Fibroblast of lung (primary cell): ENCODE measurements around the gene LPAR6. TPM values are rescaled to one million over a fixed set of nuclear protein-coding genes. Genes with fewer than 3 reads are reported as not detected.

Experiments
- DNase-seq, 2 donors: peaks; one replicate each; pipeline versions ENCODE4 v3.0.0 to v3.0.0-alpha.2; 2010; ENCODE audit warnings: low read depth in 2 of 2
- H2AFZ ChIP-seq: 2 replicates; pipeline ENCODE4 v1.5.1; 2012; ENCODE audit warnings: low read length, control low read depth, inconsistent platforms
- H3K27ac ChIP-seq: 2 replicates; pipeline ENCODE4 v1.5.1; 2011; ENCODE audit warnings: low read length, control low read depth; ENCODE audit not compliant: insufficient read depth
- H3K27me3 ChIP-seq: 2 replicates; pipeline ENCODE4 v1.5.1; 2011; ENCODE audit warnings: mild to moderate bottlenecking, low read length; ENCODE audit not compliant: control insufficient read depth, insufficient read depth
- H3K36me3 ChIP-seq: 2 replicates; pipeline ENCODE4 v1.5.1; 2011; ENCODE audit warnings: low read length; ENCODE audit not compliant: control insufficient read depth, insufficient read depth
- H3K4me1 ChIP-seq: 2 replicates; pipeline ENCODE4 v1.5.1; 2011; ENCODE audit warnings: low read length; ENCODE audit not compliant: control insufficient read depth, insufficient read depth; ENCODE audit errors: extremely low read depth
- H3K4me2 ChIP-seq: 2 replicates; pipeline ENCODE4 v1.5.1; 2011; ENCODE audit warnings: low read length, control low read depth; ENCODE audit not compliant: insufficient read depth; ENCODE audit errors: extremely low read depth
- H3K4me3 ChIP-seq, 4 experiments: fragments of 200-600 bp in 1 of 4; sonication (generic) in 1 of 4; replicated peaks in 1 of 4; 2 replicates each; pipeline ENCODE4 v1.5.1; 2011 to 2016; ENCODE audit warnings: low read length in 4 of 4, low read depth in 3 of 4, mild to moderate bottlenecking in 3 of 4, control low read depth in 2 of 4, inconsistent platforms in 1 of 4, mixed read lengths in 1 of 4; ENCODE audit not compliant: insufficient read depth in 1 of 4; ENCODE audit errors: control extremely low read depth in 1 of 4
- H3K79me2 ChIP-seq: 2 replicates; pipeline ENCODE4 v1.5.1; 2012; ENCODE audit warnings: mild to moderate bottlenecking, low read length, inconsistent platforms; ENCODE audit not compliant: control insufficient read depth, insufficient read depth
- H3K9ac ChIP-seq: 2 replicates; pipeline ENCODE4 v1.5.1; 2011; ENCODE audit warnings: mild to moderate bottlenecking, low read length, control low read depth; ENCODE audit not compliant: insufficient read depth
- H3K9me3 ChIP-seq: 2 replicates; pipeline ENCODE4 v1.5.1; 2012; ENCODE audit warnings: low read depth, low read length; ENCODE audit not compliant: control insufficient read depth, insufficient read depth
- H4K20me1 ChIP-seq: 2 replicates; pipeline ENCODE4 v1.5.1; 2011; ENCODE audit warnings: low read length; ENCODE audit not compliant: control insufficient read depth, insufficient read depth; ENCODE audit errors: extremely low read depth
- EZH2 ChIP-seq: IDR thresholded peaks from 2 replicates; pipeline ENCODE4 v1.5.1; 2012; ENCODE audit warnings: low read length, control low read depth, mild to moderate bottlenecking; ENCODE audit errors: missing control alignments
- polyA plus RNA-seq, 2 donors: library from polyadenylated mRNA; depleted of rRNA in 1 of 2; stranded (reverse) in 1 of 2; unstranded in 1 of 2; fragments of >200 nt; gene quantifications; 2 replicates each; pipeline ENCODE4 v1.2.1, GENCODE V29; 2011 to 2012; ENCODE audit warnings: missing spikeins in 1 of 2
- total RNA-seq: library from RNA; depleted of rRNA; stranded (reverse); fragments of >200 nt; gene quantifications from 2 replicates; pipeline ENCODE4 v1.2.1, GENCODE V29; 2014
- TF ChIP-seq, protein P1 (sequence below), 2 donors: IDR thresholded peaks in 1 of 2; conservative IDR thresholded peaks in 1 of 2; 1 replicate in 1 of 2; 2 replicates in 1 of 2; pipeline ENCODE4 v1.5.1; 2011 to 2012; ENCODE audit warnings: low read length in 2 of 2, control low read depth in 1 of 2, inconsistent platforms in 1 of 2, low read depth in 1 of 2, mild to moderate bottlenecking in 1 of 2

The LPAR6 gene
- total and polyA plus RNA-seq, 2 donors (not counting 1 experiment from before 2014, with no cell fraction given): 6.8 to 7.6 TPM

DNA sequence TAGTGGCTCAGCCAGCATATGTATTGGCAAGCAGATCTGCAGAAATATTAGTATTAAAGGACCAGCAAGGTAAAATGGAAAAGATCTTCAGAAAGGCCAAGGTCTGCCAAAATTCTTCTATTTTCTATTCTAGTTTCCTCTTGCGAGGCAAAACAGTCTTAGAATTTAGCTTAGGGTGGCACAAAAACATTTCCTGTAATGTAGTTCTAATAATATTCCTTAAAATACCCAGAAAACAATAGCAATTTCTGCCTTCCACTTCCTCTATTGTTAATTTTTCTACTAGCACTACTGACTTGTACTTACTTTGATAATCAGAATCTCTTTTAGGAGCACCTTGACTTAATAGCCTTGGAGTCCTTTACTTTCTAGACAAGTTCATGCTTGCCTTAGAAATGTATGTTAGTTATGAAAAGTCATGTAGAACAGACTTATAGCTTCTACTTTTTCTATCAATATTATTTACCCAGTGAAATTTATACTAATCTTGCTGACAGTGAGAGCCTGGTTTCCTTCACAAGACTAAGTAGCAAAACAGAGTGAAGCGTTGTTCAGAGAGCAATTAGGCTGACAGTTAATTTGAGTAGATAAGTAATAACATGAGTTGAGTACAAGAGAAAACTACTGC is 23.9 kb upstream of the LPAR6 start:
- Histone ChIP-seq H3K9me3 (no peaks in the 10 kb centered on the region), H3K79me2 (no peaks in the 10 kb centered on the region), H3K4me1 (no peaks in the 10 kb centered on the region), H3K4me2 (no peak overlapping the region), H3K36me3 (no peaks in the 10 kb centered on the region), H3K9ac (no peak overlapping the region), H3K27ac (no peak overlapping the region), H3K4me3 (no peak overlapping the region), H3K27me3 (no peaks in the 10 kb centered on the region), H2AFZ (no peak overlapping the region), H4K20me1 (no peaks in the 10 kb centered on the region)
- TF ChIP-seq, protein P1, sequence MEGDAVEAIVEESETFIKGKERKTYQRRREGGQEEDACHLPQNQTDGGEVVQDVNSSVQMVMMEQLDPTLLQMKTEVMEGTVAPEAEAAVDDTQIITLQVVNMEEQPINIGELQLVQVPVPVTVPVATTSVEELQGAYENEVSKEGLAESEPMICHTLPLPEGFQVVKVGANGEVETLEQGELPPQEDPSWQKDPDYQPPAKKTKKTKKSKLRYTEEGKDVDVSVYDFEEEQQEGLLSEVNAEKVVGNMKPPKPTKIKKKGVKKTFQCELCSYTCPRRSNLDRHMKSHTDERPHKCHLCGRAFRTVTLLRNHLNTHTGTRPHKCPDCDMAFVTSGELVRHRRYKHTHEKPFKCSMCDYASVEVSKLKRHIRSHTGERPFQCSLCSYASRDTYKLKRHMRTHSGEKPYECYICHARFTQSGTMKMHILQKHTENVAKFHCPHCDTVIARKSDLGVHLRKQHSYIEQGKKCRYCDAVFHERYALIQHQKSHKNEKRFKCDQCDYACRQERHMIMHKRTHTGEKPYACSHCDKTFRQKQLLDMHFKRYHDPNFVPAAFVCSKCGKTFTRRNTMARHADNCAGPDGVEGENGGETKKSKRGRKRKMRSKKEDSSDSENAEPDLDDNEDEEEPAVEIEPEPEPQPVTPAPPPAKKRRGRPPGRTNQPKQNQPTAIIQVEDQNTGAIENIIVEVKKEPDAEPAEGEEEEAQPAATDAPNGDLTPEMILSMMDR (conservative IDR thresholded peaks at IDR 0.05 in 1 of 2, IDR thresholded peaks at IDR 0.05 in 1 of 2; ENCODE audit: low read depth in 1 of 2, low read length in 2 of 2): no peak
- TF ChIP-seq EZH2: no peak
- no peak for DNase-seq

DNA sequence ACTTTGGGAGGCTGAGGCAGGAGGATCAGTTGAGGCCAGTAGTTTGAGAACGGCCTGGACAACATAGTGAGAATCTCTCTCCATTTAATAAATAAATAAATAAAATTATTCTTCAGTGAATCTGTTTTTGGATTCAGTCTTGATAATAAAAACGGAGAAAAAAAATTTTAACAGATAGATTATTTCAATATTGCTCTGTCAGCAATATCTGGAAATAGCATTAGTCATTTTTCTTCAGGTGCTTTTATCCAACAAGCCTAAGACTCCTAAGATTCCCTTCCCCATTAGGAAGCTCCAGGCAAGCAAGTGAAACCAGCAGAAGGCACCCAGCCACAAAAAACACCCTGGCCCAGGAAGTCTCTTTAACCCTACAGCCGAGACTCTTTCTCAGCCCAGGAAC is 21.3 kb upstream of the LPAR6 start:
- Histone ChIP-seq H3K9ac (no peak overlapping the region), H3K79me2 (no peaks in the 10 kb centered on the region), H3K4me2 (no peak overlapping the region), H3K27me3 (no peaks in the 10 kb centered on the region), H2AFZ (no peak overlapping the region), H3K27ac (no peak overlapping the region), H3K4me3 (no peak overlapping the region), H3K4me1 (peaks cover 2% of the 10 kb centered on the region), H3K36me3 (no peaks in the 10 kb centered on the region), H3K9me3 (no peaks in the 10 kb centered on the region), H4K20me1 (no peaks in the 10 kb centered on the region)
- DNase-seq: no peak
- no peak for TF ChIP-seq EZH2
- TF ChIP-seq, protein P1 (conservative IDR thresholded peaks at IDR 0.05 in 1 of 2, IDR thresholded peaks at IDR 0.05 in 1 of 2; ENCODE audit: low read depth in 1 of 2, low read length in 2 of 2): no peak

DNA sequence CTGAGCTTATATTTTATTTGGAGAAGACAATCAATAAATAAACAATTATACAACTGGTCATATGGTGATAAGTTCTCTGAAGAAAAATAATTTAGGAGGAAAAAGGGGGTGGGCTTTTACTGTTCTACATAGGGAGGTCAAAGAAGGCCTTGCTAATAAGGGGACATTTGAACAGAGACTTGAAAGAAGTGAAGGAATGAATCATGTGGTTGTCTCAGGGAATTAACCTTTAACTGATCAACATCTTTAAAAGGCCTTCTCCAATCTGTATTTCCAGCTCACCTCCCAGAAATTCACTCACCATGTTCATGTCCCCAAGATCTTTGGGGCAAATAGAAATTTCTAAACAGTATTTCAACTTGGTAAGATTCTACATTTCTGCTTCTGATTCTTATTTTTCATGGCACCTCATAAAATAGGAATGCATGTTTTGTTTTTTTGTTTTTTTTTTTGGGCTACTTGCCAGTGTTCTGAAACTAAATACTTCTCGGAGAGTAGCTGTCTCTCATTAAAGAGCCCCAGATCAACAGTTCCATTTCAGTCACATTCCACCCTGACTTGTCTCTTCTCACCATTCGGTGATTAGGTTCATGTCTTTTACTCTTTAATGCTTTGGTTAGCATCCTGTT is 19.2 kb upstream of the LPAR6 start:
- H3K4me1 ChIP-seq: peaks cover 2% of the 10 kb centered on the region
- H3K9ac ChIP-seq: no peak overlapping the region
- H3K79me2 ChIP-seq: no peaks in the 10 kb centered on the region
- no peak overlapping the region for H2AFZ ChIP-seq
- no peak for TF ChIP-seq EZH2
- TF ChIP-seq, protein P1 (conservative IDR thresholded peaks at IDR 0.05 in 1 of 2, IDR thresholded peaks at IDR 0.05 in 1 of 2; ENCODE audit: low read depth in 1 of 2, low read length in 2 of 2): no peak
- H3K27me3 ChIP-seq: no peaks in the 10 kb centered on the region
- no peaks in the 10 kb centered on the region for H3K36me3 ChIP-seq
- H3K4me3 ChIP-seq: no peak overlapping the region
- H3K27ac ChIP-seq: no peak overlapping the region
- H3K4me2 ChIP-seq: peak overlapping the region; percentile 17
- no peaks in the 10 kb centered on the region for H3K9me3 ChIP-seq
- no peaks in the 10 kb centered on the region for H4K20me1 ChIP-seq
- peak; percentile 41 to 51 for DNase-seq
